Fibroblast of upper back skin (primary cell): Measurements from ENCODE around the gene RPP14.
"Not testable (repeated sequence)": the region's sequence is repeated elsewhere in the genome, so short reads cannot be mapped to it uniquely, and the experiment has no call there.

Source experiments
- DNase-seq: peaks from one replicate; pipeline ENCODE4 v3.0.0-alpha.2; 2013

Gene RPP14

DNA sequence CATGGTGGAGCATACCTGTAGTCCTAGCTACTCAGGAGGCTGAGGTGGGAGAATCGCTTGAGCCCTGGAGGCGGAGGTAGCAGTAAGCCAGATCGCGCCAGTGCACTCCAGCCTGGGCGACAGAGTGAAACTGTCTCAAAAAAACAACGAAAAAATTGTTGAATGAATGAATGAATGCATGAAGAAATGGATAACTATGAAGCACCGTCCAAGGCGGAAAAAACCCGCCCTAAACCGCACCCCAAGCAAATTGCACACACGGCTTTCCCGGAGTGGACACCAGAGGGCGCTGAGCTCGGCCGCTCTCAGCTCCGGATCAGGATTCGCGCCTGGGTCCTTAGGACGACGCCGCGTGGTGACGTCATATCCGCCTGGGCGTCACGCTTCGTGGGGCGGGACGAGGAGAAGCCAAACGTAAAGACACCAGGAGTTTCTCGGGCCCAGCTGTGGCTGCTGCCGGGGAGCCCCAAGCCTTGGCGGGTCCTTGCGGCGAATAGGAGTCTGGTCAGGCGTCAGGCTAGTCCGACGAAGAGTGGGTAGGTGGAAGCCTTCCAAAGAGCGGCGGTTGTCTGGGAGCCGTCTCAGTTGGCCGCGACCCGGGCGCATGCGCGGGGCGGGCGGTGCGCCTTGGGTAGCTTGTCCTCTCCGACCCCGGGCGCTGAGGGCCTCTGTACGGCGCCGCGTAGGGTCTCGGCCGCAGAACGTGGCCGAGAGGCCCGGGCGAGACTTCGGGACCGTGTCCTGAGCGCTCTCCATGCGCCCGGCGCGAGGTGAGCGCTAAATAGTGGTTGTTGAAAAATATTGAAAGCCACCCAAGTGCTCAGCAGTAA lies at the start of gene RPP14, which contains the start of gene HTD2:
Gene RPP14 (plus strand): TSS at position 364 of the 830 bp plus-strand sequence. CDS start 4,085 bp downstream, outside the sequence.
Gene HTD2 (plus strand): TSS at position 639 of the 830 bp plus-strand sequence. CDS start 11,094 bp downstream, outside the sequence.
- DNase-seq: peak; percentile 97

DNA sequence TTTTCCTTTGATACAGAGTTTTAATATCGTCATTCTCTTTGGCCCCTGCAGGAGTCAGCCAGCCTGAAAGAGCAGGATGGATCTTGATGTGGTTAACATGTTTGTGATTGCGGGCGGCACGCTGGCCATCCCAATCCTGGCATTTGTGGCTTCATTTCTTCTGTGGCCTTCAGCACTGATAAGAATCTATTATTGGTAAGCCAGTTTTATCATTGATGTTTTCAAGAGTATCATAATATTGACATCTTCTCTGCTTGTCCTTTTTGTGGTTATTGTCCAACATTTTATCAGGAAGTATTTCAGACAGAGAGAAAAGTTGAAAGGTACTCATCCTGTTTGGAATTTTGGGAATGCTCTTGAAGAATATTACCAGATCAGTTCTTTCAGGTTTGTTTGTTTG lies 49.5 kb upstream of the RPP14 start:
- no peak for DNase-seq

DNA sequence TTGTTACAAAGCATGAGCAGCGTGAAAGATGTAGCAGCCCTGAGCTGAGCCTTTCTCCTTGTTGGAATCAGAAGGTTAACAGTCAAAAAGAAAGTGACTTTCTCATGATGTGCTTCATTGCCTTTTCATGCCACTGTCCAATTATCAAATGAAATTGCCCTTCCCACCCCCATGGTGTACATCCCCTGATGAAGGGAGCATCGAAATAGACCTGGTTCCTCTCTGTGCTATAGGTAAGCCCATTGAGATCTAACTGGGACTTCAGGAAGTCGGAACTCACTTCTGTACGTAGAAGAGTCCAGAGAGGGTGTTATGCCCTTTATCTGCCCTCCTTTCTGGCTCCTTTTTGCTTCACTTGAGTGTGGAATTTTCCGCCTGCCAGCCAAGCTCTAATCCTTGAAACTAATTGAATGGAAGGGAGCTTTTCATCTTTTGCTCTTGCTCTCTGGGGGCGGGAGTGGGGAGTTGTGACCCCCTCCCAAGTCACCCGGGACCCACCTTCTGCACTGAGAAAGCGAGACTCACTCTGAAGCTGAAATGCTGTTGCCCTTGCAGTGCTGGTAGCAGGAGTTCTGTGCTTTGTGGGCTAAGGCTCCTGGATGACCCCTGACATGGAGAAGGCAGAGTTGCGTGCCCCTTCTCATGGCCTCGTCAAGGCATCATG lies 47.5 kb upstream of the RPP14 start:
- no peak for DNase-seq

DNA sequence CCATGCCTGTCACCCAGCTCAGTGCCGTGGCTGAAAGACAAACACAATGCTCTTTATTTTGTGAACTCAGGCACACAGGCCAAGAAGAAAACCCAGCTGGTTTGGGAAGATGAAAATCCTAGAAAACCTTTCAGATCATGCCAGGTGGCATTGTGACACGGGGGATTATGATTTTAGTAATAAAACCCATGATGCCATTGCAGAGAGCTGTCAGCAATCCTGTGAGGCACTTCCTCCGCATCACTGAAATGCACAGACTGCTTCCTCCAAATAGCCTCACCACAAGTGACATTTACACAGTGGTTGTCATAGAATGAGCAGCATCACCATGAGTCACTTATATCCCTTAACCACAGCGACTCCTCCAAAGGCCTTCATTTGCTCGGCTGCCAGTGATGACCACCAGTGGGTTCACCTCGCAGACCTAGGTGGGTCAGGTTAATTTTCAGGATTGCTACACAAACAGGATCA lies 45.7 kb upstream of the RPP14 start:
- peak; percentile 74 for DNase-seq

DNA sequence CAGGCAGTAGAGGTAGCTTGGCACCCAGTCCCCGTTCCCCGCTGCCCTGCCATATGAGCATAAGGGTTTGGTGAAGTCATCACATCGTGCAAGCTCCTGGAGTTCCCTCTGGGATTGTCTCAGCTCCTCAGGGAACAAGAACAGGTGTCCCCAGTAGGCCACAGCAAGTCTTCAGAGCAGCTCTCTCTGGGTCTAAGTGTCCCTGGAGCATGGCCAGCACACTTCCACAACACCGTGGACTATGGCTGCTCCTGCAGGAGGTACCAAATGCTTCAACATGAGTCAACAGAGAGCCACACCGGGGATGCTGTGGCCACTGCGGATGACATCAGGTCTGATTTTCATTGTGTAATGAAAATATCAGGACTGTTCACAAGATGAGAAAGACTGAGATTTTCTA lies 45.3 kb upstream of the RPP14 start:
- peak; percentile 53 for DNase-seq

DNA sequence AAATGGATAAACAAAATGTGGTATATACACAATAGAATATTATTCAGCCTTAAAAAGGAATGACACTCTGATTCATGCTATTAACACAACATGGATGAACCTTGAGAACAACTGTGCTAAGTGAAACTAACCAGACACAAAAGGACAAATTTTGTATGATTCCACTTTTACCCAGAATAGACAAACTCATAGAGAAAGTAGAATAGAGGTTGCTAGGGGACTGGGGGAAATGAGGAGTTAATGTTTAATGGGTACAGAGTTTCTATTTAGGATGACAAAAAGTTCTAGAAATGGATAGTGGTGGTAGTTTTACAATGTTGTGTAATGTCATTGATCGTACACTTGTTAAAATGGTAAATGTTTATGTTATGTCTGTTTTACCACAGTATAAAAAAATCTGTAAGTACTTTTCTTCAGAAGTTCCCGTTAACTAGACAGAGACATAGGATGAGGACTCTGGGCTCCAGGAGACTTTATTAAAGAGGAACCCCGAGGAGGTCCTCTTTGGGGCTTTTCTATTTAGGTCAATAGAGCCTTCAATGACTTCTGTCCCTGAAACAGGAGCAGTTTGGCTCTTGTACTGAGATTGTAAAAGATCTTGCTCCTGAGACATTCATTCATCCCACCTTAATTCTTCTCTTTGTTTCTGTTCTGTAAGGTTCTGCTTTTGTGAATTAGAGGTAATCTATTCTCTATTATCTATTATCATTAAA lies 43.9 kb upstream of the RPP14 start:
- DNase-seq: no peak

DNA sequence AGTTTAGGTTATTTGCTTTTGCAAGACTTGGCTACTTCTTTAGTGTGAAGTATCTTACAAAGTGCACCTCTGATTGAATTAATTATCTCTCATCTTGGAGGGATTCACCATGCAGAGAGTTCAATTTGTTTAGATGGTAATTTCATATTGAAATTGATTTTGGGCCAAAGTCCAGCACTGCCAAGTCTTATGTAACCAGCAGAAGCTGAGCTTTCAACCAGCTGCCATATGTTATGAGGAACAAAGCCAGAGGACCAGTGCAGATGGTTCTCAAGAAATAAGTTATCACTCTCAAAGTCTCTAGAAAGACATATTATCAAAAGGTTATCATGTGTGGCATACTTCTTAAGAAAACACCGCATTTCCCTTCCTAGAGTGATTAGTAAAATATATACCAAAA lies 39.5 kb upstream of the RPP14 start:
- DNase-seq: no peak

DNA sequence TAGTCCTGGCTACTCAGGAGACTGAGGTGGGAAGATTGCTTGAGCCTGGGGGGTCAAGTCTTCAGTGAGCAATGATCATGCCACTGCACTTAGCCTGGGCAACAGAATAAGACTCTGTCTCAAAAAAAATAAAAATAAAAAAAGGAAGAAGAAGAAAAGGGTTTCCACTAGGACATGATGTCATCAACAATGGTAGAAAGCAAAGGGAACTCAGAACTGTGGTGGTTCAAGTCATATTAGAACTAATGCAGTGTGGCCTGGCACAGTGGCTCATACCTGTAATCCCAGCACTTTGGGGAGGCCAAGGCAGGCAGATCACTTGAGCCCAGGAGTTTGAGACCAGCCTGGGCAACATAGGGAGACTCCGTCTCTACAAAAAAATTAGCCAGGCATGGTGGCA lies 38.5 kb upstream of the RPP14 start:
- not testable (repeated sequence) for DNase-seq

DNA sequence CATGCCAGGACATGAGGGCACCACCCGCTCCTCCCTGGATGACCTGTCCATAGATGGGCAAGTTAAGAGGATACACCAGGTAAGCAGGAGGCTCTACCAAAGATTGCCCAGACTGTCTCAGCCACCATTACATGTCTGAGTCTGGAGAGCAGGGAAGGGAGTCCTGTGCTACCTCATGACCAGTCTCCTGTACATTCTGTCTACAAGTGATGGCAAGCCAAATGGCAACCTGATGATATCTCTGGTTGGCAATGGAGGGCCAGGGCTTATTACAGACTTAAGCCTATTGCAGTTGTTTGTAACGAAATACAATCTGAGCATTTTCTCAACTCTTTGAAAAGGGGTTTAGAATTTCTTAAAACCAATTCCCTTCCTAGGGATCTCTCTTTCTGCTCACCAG lies 36.7 kb upstream of the RPP14 start:
- no peak for DNase-seq

DNA sequence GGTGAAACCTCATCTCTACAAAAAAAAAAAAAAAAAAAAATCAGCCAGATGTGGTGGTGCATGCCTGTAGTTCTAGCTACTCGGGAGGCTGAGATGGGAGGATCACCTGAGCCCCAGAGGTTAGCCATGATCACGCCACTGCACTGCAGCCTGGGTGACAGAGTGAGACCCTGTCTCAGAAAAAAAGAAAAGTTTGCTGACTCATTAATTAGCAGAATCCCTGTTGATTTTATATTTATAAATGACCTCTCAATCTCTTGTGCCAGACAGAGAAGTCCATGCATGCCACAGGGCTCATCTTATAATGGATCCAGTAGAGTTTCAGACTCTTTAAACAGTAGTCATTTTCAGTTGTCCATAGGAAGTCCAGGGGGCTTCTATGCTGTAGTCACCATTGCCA lies 35.6 kb upstream of the RPP14 start:
- DNase-seq: no peak

DNA sequence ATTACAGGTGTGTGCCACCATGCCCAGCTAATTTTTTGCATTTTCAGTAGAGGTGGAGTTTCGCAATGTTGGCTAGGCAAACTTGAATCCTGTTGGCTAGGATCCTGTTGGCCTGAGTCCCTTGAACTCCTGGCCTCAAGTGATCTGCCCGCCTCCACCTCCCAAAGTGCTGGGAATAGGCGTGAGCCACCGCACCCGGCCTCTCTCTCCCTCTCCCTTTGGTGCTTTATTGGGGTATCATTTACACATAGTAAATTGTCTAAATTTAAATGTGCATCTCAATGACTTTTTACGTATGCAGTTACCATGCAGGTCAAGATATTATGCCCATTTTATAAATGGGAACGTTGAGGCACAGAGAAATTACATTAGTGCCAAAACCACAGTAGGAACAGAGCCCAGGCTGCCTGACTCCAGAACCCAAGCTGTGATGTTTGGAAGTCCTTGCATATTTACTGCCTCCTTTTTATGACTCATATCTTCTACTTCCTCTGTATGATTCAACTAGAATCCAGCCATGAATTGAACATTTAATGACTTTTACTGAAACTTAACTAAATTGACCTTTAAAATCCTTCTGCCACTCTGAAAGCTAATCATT lies 34.0 kb upstream of the RPP14 start:
- peak; percentile 94 for DNase-seq

DNA sequence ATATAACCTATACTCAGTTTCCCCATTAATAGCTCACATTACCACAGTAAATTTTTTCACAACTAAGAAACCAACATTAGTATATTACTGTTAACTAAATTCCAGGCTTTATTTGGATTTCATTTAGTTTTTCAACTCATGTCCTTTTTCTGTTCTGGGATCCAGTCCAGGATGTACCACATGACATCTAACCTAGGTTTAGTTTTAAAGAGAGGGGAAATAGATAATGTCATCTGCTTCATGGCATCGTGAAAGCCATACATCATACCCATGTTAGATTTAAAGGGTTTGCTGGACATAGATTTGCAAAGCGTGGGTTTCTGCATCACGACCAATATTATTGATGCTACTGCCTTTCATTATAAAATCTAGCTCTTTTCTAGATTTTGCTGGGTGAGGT lies 33.2 kb upstream of the RPP14 start:
- DNase-seq: peak; percentile 21

DNA sequence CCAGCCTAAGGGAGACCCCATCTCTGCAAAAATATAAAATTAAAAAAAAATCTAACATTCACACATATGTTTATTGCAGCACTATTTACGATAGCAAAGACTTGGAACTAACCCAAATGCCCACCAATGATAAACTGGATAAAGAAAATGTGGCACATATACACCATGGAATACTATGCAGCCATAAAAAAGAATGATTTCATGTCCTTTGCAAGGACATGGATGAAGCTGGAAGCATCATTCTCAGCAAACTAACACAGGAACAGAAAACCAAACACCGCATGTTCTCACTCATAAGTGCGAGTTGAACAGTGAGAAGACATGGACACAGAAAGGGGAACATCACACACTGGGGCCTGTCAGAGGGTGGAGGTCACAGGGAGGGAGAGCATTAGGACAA lies 32.7 kb upstream of the RPP14 start:
- DNase-seq: not testable (repeated sequence)

DNA sequence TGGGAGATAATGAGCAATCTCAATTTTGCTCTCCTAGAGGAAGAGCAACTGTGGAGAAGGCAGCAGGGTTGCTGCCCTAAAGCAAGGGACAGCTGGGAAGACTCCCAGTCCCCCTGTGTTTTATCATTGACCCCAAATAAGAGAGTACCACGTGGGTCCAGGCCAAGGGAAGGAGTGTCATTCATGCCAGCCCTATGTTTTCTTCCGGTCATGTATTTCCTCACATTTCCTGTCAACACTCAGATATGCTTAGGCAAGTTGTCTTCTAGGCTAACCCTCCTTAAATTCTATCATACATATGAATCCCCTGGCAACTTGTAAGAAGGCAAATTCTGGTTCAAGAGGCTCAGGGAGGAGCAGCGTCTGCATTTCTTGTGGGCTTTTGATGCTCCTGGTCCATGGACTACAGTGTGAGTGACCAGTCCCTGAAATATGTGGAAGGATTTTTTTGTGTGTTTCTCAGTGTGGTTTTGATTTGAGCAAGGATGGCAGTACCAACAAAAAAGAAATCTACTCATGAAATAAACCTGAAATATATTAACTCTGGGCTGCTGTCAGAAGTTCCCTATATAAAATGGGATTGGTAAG lies 31.9 kb upstream of the RPP14 start:
- peak; percentile 59 for DNase-seq

DNA sequence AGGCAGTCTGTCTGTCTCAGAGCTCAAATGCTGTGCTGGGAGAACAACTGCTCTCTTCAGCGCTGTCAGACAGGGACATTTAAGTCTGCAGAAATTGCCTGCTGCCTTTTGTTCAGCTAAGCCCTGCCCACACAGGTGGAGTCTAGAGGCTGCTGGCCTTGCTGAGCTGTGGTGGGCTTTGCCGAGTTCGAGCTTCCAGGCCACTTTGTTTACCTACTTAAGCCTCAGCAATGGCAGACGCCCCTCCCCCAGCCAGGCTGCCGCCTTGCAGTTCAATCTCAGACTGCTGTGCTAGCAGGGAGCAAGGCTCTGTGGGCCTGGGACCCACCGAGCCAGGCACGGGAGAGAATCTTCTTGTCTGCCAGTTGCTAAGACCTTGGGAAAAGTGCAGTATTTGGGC lies 25.0 kb upstream of the RPP14 start:
- no peak for DNase-seq

DNA sequence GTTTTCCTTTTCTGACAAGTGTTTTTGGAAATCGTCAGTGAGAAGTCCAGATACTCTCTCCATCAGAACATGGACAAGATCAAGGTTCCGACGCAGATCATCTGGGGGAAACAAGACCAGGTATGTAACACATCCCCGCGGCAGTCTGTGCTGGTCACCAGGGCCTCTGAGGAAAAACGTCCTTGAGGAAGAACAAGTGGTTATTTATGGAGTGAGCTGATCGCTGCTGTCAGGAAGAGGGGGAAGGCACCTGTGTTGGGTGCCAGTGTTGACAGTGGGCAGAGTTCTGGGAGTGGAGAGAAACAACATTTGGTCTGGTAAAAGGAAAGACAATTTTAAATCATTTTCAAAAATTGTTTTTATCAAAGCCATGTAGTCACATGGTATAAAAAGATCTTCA lies 20.7 kb upstream of the RPP14 start:
- DNase-seq: no peak

DNA sequence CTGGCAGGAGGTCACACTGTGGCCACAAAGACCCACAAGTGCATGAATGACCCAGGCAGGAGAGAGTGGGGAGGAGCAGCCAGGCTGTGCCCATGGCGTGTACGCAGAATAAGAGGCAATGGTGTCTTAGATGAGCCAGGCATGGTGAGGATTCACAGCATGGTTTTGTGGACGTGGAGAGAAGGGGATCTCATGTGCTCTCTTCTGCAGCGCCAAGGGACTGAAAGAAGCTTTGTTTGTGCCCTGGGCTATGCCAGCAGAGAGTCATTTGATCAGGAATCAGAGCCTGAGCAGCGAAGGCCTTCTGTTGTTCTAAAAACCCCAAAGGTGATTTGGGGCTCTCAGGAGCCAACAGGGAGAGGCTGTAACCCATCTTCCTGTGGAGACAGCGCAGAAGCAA lies 18.7 kb upstream of the RPP14 start:
- no peak for DNase-seq

DNA sequence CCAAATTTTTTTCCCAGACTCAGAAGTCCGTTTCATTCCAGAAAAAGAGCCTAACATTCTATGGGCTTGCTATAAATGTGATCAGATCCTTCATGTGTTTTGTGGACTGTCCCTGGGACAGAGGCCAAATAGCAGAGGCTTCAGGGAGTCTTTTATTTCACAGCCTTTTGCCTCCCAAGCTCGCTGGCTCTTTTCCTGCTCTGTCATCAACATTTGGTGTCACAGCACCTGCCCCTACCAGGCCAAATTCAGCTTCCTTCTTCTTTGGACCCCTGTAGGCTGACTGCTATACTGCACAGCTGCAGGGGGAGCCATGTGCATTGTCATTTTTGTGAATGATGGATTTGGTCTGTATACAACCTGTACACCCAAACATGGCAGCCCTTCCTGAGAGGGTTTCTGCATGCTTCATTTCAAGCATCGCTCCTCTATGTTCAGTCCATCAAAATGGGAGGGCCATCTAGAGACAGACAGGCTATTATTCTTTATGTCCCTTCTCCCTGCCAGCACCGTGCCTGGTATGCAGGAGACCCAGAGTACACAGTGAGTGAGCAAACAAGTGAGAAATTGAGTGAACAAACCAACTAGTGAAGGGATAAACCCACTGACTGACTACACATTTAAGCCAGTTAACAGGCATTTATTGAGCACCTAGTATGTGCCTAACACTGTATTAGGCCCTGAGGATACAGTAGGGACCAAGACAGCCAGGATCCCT lies 17.9 kb upstream of the RPP14 start:
- no peak for DNase-seq

DNA sequence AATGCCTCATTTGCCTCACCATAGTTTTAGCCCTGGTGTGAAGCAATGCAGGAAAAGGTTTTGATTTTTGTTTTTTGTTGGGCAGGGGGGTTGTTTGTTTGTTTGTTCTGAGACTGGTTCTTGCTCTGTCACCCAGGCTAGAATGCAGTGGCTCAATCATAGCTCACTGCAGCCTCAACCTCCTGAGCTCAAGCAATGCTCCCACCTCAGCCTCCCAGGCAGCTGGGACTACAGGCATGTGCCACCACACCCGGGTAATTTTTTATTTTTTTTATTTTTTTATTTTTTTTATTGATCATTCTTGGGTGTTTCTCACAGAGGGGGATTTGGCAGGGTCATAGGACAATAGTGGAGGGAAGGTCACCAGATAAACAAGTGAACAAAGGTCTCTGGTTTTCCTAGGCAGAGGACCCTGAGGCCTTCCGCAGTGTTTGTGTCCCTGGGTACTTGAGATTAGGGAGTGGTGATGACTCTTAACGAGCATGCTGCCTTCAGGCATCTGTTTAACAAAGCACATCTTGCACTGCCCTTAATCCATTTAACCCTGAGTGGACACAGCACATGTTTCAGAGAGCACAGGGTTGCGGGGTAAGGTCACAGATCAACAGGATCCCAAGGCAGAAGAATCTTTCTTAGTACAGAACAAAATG lies 17.0 kb upstream of the RPP14 start:
- not testable (repeated sequence) for DNase-seq

DNA sequence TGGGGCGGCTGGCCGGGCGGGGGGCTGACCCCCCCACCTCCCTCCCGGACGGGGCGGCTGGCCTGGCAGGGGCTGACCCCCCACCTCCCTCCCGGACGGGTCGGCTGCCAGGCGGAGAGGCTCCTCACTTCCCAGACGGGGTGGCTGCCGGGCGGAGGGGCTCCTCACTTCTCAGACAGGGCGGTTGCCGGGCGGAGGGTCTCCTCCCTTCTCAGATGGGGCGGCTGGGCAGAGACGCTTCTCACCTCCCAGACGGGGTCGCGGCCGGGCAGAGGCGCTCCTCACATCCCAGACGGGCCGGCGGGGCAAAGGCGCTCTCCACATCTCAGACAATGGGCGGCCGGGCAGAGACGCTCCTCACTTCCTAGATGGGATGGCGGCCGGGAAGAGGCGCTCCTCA lies 15.6 kb upstream of the RPP14 start:
- not testable (repeated sequence) for DNase-seq

DNA sequence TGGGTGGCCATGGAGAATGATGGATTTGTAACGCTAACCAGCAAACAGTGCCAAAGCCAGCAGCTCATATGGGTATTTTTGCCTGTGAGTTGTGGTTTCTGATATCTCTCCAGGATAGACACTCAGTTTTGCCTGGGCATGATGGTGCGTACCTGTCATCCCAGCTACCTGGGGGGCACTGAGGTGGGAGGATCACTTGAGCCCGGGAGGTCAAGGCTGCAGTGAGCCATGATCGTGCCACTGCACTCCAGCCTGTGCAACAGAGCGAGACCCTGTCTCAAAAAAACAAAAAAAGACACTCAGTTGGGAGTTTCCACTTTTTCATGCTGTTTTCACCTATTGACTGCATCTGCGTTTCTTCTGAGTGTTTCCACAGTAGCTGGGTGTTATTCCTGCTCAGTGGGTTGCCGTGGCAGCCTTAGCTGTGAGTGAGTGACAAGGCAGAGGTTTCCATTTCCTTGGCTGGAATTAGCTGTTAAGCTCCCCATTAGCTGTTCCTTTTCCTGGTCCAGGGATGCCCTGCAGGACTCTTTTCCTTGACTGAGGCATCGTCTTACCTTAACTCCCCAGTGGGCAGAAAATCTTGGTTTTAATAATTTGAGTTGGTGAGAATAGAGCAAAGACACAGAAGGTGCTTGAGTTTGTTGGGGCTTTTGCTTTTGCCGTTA lies 14.2 kb upstream of the RPP14 start:
- no peak for DNase-seq
